Fibroblast of villous mesenchyme (primary cell): Measurements from ENCODE around the gene GPAT3. TPM values are rescaled to one million over a fixed set of nuclear protein-coding genes. Genes with fewer than 3 reads are reported as not detected.
"Not testable (repeated sequence)": the region's sequence is repeated elsewhere in the genome, so short reads cannot be mapped to it uniquely, and the experiment has no call there.

Source experiments
- DNase-seq: peaks from one replicate; pipeline ENCODE4 v3.0.0-alpha.2; 2010; ENCODE audit warnings: low read depth
- H3K4me3 ChIP-seq: 2 replicates; pipeline ENCODE4 v1.5.1; 2011; ENCODE audit warnings: low read depth, mild to moderate bottlenecking, low read length
- CTCF ChIP-seq: IDR thresholded peaks from 2 replicates; pipeline ENCODE4 v1.5.1; 2012; ENCODE audit warnings: low read depth, mild to moderate bottlenecking, low read length; ENCODE audit not compliant: insufficient read depth
- total RNA-seq: library from RNA; depleted of rRNA; stranded (reverse); fragments of >200 nt; gene quantifications from 2 replicates; pipeline ENCODE4 v1.2.3, GENCODE V29; 2012

The GPAT3 gene
- total RNA-seq, 1 donor: 15.1 TPM

GRCh38 chr4:83503974-83504373 lies 31.9 kb upstream of the GPAT3 start:
- no peak for TF ChIP-seq CTCF
- no peak overlapping the region for H3K4me3 ChIP-seq
- DNase-seq: no peak

GRCh38 chr4:83504503-83504902 lies 31.4 kb upstream of the GPAT3 start:
- no peak for TF ChIP-seq CTCF
- no peak for DNase-seq
- H3K4me3 ChIP-seq: no peak overlapping the region

- no peak for DNase-seq
- TF ChIP-seq CTCF: no peak
- H3K4me3 ChIP-seq: no peak overlapping the region
Observed at GRCh38 chr4:83504996-83505395, 30.9 kb upstream of the GPAT3 start.

- not testable (repeated sequence) for H3K4me3 ChIP-seq
- peak; percentile 63 for DNase-seq
- peak; percentile 75 for TF ChIP-seq CTCF
Observed at GRCh38 chr4:83509156-83509585, 26.7 kb upstream of the GPAT3 start.

GRCh38 chr4:83510442-83510841 lies 25.5 kb upstream of the GPAT3 start:
- no peak for TF ChIP-seq CTCF
- no peak overlapping the region for H3K4me3 ChIP-seq
- no peak for DNase-seq

- H3K4me3 ChIP-seq: no peak overlapping the region
- peak; percentile 77 for DNase-seq
- TF ChIP-seq CTCF: no peak
Observed at GRCh38 chr4:83516042-83516772, 19.7 kb upstream of the GPAT3 start.

- no peak for TF ChIP-seq CTCF
- H3K4me3 ChIP-seq: no peak overlapping the region
- no peak for DNase-seq
Observed at GRCh38 chr4:83522239-83522638, 13.7 kb upstream of the GPAT3 start.
